Uterus (tissue), 4 donors: ENCODE results near the gene ZNF407. TPM values are rescaled to one million over a fixed set of nuclear protein-coding genes. Genes with fewer than 3 reads are reported as not detected.

ENCODE experiments used
- DNase-seq, 2 donors: peaks; one replicate each; pipeline ENCODE4 v3.0.0-alpha.2; 2019 to 2020
- H3K27ac ChIP-seq, 2 donors: fragments of 200-600 bp; sonication (generic); 1 replicate in 1 of 2; 2 replicates in 1 of 2; pipeline ENCODE4 v1.5.1; 2016 to 2018
- H3K27me3 ChIP-seq, 2 donors: fragments of 200-600 bp; sonication (generic); one replicate each; pipeline ENCODE4 v1.5.1; 2018 to 2019; ENCODE audit warnings: control low read depth in 1 of 2
- H3K36me3 ChIP-seq, 2 donors: fragments of 200-600 bp; sonication (generic); one replicate each; pipeline ENCODE4 v1.5.1; 2019; ENCODE audit warnings: control low read depth in 1 of 2
- H3K4me1 ChIP-seq, 2 donors: fragments of 200-600 bp; sonication (generic); one replicate each; pipeline ENCODE4 v1.5.1; 2018 to 2019; ENCODE audit warnings: control low read depth in 1 of 2
- H3K4me3 ChIP-seq, 2 donors: fragments of 200-600 bp; sonication (generic); 1 replicate in 1 of 2; 2 replicates in 1 of 2; pipeline ENCODE4 v1.5.1; 2018 to 2019; ENCODE audit warnings: mild to moderate bottlenecking in 1 of 2
- H3K9me3 ChIP-seq, 2 donors: fragments of 200-600 bp; sonication (generic); one replicate each; pipeline ENCODE4 v1.5.1; 2019; ENCODE audit warnings: control low read depth in 1 of 2
- CTCF ChIP-seq, 4 experiments: fragments of 200-600 bp in 2 of 4; fragments of 450-650 bp in 2 of 4; sonication (generic) in 2 of 4; IDR thresholded peaks; one replicate each; pipeline ENCODE4 v1.5.1; 2016 to 2019; ENCODE audit warnings: antibody characterized with exemption in 4 of 4, mild to moderate bottlenecking in 2 of 4, moderate library complexity in 1 of 4
- POLR2A ChIP-seq, 2 donors: fragments of 450-650 bp; IDR thresholded peaks; one replicate each; pipeline ENCODE4 v1.6.1; 2016; ENCODE audit warnings: antibody characterized with exemption in 2 of 2, mild to moderate bottlenecking in 1 of 2, moderate library complexity in 1 of 2
- intact Hi-C: fragments of 100-400 bp; cut with DNase I; formaldehyde crosslinking; loops from one replicate; pipeline ENCODE4 v1.15.1; 2023; ENCODE audit warnings: low total_unique reads
- total RNA-seq, 4 donors: library from RNA; depleted of rRNA in 3 of 4; stranded (reverse); fragments of >200 nt in 3 of 4; gene quantifications; one replicate each; pipeline versions ENCODE4 v1.1.0 to v1.2.4, GENCODE V29; 2014 to 2023
- donor health status: DM: yes; HTN: yes; CAD: no.

The ZNF407 gene
- total RNA-seq, 4 donors from 2014 or later, result 10.6 to 38.9 (median 23.7) TPM

GRCh38 chr18:75048776-75049454 lies 451.2 kb downstream of the ZNF407 start:
- Histone ChIP-seq H3K4me3 (no peak overlapping the region), H3K27me3 (no peaks in the 10 kb centered on the region), H3K36me3 (no peaks in the 10 kb centered on the region), H3K27ac (no peak overlapping the region), H3K9me3 (no peaks in the 10 kb centered on the region), H3K4me1 (no peaks in the 10 kb centered on the region)
- intact Hi-C loops, result no loop called here
- TF ChIP-seq POLR2A (IDR thresholded peaks at IDR 0.05) (no peak), CTCF (IDR thresholded peaks at IDR 0.05) (no peak)
- no peak for DNase-seq

GRCh38 chr18:75049455-75049789 lies 451.8 kb downstream of the ZNF407 start:
- intact Hi-C loops, result no loop called here
- Histone ChIP-seq H3K36me3 (no peaks in the 10 kb centered on the region), H3K4me1 (no peaks in the 10 kb centered on the region), H3K27me3 (no peaks in the 10 kb centered on the region), H3K4me3 (no peak overlapping the region), H3K27ac (no peak overlapping the region), H3K9me3 (no peaks in the 10 kb centered on the region)
- no peak for TF ChIP-seq POLR2A (IDR thresholded peaks at IDR 0.05)
- no peak for TF ChIP-seq CTCF (IDR thresholded peaks at IDR 0.05)
- no peak for DNase-seq

- no peak for DNase-seq
- H3K27me3 ChIP-seq, result no peaks in the 10 kb centered on the region
- TF ChIP-seq POLR2A (IDR thresholded peaks at IDR 0.05) (no peak), CTCF (IDR thresholded peaks at IDR 0.05) (no peak)
- no peaks in the 10 kb centered on the region for H3K4me1 ChIP-seq
- H3K4me3 ChIP-seq, result no peak overlapping the region
- intact Hi-C loops, result no loop called here
- no peaks in the 10 kb centered on the region for H3K9me3 ChIP-seq
- no peak overlapping the region for H3K27ac ChIP-seq
- no peaks in the 10 kb centered on the region for H3K36me3 ChIP-seq
Observed at GRCh38 chr18:75051757-75052156, 454.1 kb downstream of the ZNF407 start.

DNA sequence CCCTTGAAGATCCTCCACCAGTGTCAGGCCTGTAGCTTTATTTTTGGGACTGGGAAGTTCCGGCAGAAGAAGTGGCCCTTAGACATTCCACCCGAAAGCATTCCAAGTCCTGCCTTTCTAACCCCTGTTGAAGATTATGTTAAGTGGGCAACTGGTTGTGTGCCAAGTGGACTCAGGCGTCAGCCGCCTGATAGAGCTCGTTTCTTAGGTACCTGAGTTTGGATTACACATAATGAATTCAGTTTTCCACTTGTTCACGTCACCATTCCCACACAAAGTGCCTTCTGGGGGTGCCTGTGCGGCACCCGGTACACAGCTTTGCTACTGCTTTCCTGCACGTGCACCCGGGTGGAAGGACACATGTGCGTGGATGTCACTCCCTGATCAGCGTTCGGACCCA lies 454.8 kb downstream of the ZNF407 start:
- no peaks in the 10 kb centered on the region for H3K36me3 ChIP-seq
- no peak for DNase-seq
- no peak overlapping the region for H3K4me3 ChIP-seq
- TF ChIP-seq POLR2A (IDR thresholded peaks at IDR 0.05) (no peak), CTCF (IDR thresholded peaks at IDR 0.05) (no peak)
- no peaks in the 10 kb centered on the region for H3K9me3 ChIP-seq
- intact Hi-C loops, result no loop called here
- no peaks in the 10 kb centered on the region for H3K27me3 ChIP-seq
- no peaks in the 10 kb centered on the region for H3K4me1 ChIP-seq
- H3K27ac ChIP-seq, result no peak overlapping the region

- H3K36me3 ChIP-seq, result no peaks in the 10 kb centered on the region
- no peak overlapping the region for H3K4me3 ChIP-seq
- no peak for DNase-seq
- no peaks in the 10 kb centered on the region for H3K4me1 ChIP-seq
- TF ChIP-seq POLR2A (IDR thresholded peaks at IDR 0.05) (no peak), CTCF (IDR thresholded peaks at IDR 0.05) (no peak)
- no peak overlapping the region for H3K27ac ChIP-seq
- intact Hi-C loops, result no loop called here
- no peaks in the 10 kb centered on the region for H3K9me3 ChIP-seq
- no peaks in the 10 kb centered on the region for H3K27me3 ChIP-seq
Observed at GRCh38 chr18:75053028-75053629, 455.5 kb downstream of the ZNF407 start.
